Islet of Langerhans (tissue), 1 donor: ENCODE results near the gene XPOT.

Experiments
- FAIRE-seq: peaks from one replicate; lab custom pipeline; 2011; peaks lifted over from hg19 to GRCh38; lab: Jason Lieb, UNC

The XPOT gene

GRCh38 chr12:64427988-64428387, 23.8 kb downstream of the XPOT start:
- FAIRE-seq: no peak

GRCh38 chr12:64428956-64429355, 24.8 kb downstream of the XPOT start:
- FAIRE-seq: no peak

- FAIRE-seq: no peak
Measured at GRCh38 chr12:64430886-64431285, 26.7 kb downstream of the XPOT start.

- no peak for FAIRE-seq
Measured at GRCh38 chr12:64431791-64432190, 27.6 kb downstream of the XPOT start.

- FAIRE-seq: no peak
Measured at GRCh38 chr12:64433915-64434314, 29.7 kb downstream of the XPOT start.

GRCh38 chr12:64440100-64440499, 35.9 kb downstream of the XPOT start:
- FAIRE-seq: no peak

GRCh38 chr12:64445490-64445889, 41.3 kb downstream of the XPOT start:
- no peak for FAIRE-seq

GRCh38 chr12:64446295-64446694, 42.1 kb downstream of the XPOT start:
- no peak for FAIRE-seq

GRCh38 chr12:64450057-64450640, 46.0 kb downstream of the XPOT start:
- FAIRE-seq: no peak

- FAIRE-seq: peak; percentile 9
Measured at GRCh38 chr12:64450711-64451486, 46.7 kb downstream of the XPOT start.

GRCh38 chr12:64451687-64452558, 47.7 kb downstream of the XPOT start, which contains the start of gene TBK1:
Gene TBK1, plus strand, starts transcription at chr12:64452120. Its CDS starts 3,751 bp downstream, at chr12:64455871.
- FAIRE-seq: no peak

- FAIRE-seq: peak; percentile 70
Measured at GRCh38 chr12:64452559-64453329, 48.6 kb downstream of the XPOT start.

GRCh38 chr12:64455506-64455905, 51.3 kb downstream of the XPOT start:
- no peak for FAIRE-seq

GRCh38 chr12:64456119-64456518, 51.9 kb downstream of the XPOT start:
- no peak for FAIRE-seq

- no peak for FAIRE-seq
Measured at GRCh38 chr12:64457032-64457431, 52.8 kb downstream of the XPOT start.

- FAIRE-seq: no peak
Measured at GRCh38 chr12:64457466-64457865, 53.3 kb downstream of the XPOT start.

- FAIRE-seq: no peak
Measured at GRCh38 chr12:64457923-64458322, 53.7 kb downstream of the XPOT start.

- FAIRE-seq: no peak
Measured at GRCh38 chr12:64459394-64459891, 55.3 kb downstream of the XPOT start.

- no peak for FAIRE-seq
Measured at GRCh38 chr12:64461634-64462414, 57.6 kb downstream of the XPOT start.

GRCh38 chr12:64466178-64466577, 62.0 kb downstream of the XPOT start:
- no peak for FAIRE-seq

- no peak for FAIRE-seq
Measured at GRCh38 chr12:64468966-64469365, 64.8 kb downstream of the XPOT start.
